ENCODE data around the gene SHROOM1.

SHROOM1 gene

GRCh38 chr5:132776131-132776937, 54.1 kb downstream of the SHROOM1 start:
- FAIRE-seq = no peak

- FAIRE-seq = no peak
Measured at GRCh38 chr5:132775476-132775961, 54.9 kb downstream of the SHROOM1 start.

GRCh38 chr5:132774896-132775295, 55.6 kb downstream of the SHROOM1 start:
- no peak for FAIRE-seq

GRCh38 chr5:132774406-132774805, 56.0 kb downstream of the SHROOM1 start:
- no peak for FAIRE-seq

GRCh38 chr5:132773601-132774355, 56.7 kb downstream of the SHROOM1 start:
- no peak for FAIRE-seq

- no peak for FAIRE-seq
Measured at GRCh38 chr5:132773114-132773513, 57.3 kb downstream of the SHROOM1 start.

- no peak for FAIRE-seq
Measured at GRCh38 chr5:132772291-132773070, 58.0 kb downstream of the SHROOM1 start.

Measured in endometrium (tissue), 2 donors.